SK-N-SH (cell line): ENCODE results near the gene SSTR1.

Source experiments
- CTCF ChIP-seq: fragments of 200-600 bp; sonication (generic); IDR thresholded peaks from 2 replicates; pipeline ENCODE4 v1.6.1; 2017; ENCODE audit warnings: antibody characterized with exemption, mild to moderate bottlenecking, moderate library complexity
- EP300 ChIP-seq, 2 experiments: IDR thresholded peaks; 2 replicates each; pipeline versions ENCODE4 v1.4.0 to v1.6.1; 2012; ENCODE audit warnings: borderline replicate concordance in 1 of 2, low read depth in 1 of 2, low read length in 1 of 2
- MEF2A ChIP-seq: IDR thresholded peaks from 2 replicates; pipeline ENCODE4 v1.4.0; 2012; ENCODE audit warnings: low read depth, borderline replicate concordance
- POLR2AphosphoS5 ChIP-seq: IDR thresholded peaks from 2 replicates; pipeline ENCODE4 v1.6.1; 2012; ENCODE audit warnings: low read depth, low read length
- RAD21 ChIP-seq: IDR thresholded peaks from 2 replicates; pipeline ENCODE4 v1.6.1; 2012; ENCODE audit warnings: mild to moderate bottlenecking, low read length
- RCOR1 ChIP-seq: fragments of 150-350 bp; IDR thresholded peaks from 2 replicates; pipeline ENCODE4 v1.6.1; 2017; ENCODE audit warnings: antibody characterized with exemption, low read length
- RFX5 ChIP-seq: IDR thresholded peaks from 2 replicates; pipeline ENCODE4 v1.6.1; 2012; ENCODE audit warnings: mild to moderate bottlenecking, improper control_type of control experiment, low read length
- SIN3A ChIP-seq: IDR thresholded peaks from 2 replicates; pipeline ENCODE4 v1.6.1; 2012; ENCODE audit warnings: low read depth, mild to moderate bottlenecking, low read length, moderate library complexity, borderline replicate concordance
- TEAD4 ChIP-seq: IDR thresholded peaks from 2 replicates; pipeline ENCODE4 v1.4.0; 2012; ENCODE audit warnings: mild to moderate bottlenecking, borderline replicate concordance; ENCODE audit not compliant: insufficient read depth

GRCh38 chr14:38213001-38213400, 5.3 kb downstream of the SSTR1 start:
- TF ChIP-seq POLR2AphosphoS5 = no peak
- TF ChIP-seq TEAD4 = no peak
- TF ChIP-seq CTCF = no peak
- TF ChIP-seq MEF2A = no peak
- no peak for TF ChIP-seq EP300 (IDR thresholded peaks at IDR 0.05; ENCODE audit: borderline replicate concordance in 1 of 2, low read depth in 1 of 2, low read length in 1 of 2)
- no peak for TF ChIP-seq SIN3A
- TF ChIP-seq RCOR1 = no peak
- TF ChIP-seq RFX5 = no peak
- TF ChIP-seq RAD21 = no peak
